GM10248 (cell line): ENCODE results near the gene SPTAN1.

Experiments used
- CTCF ChIA-PET: fragments of 300-600 bp; sonication (Branson Sonifier 250); formaldehyde crosslinking; extraction: SDS; loops from one replicate; lab custom pipeline; 2021; ENCODE audit warnings: antibody characterized with exemption; lab: Yijun Ruan, JAX
- POLR2A ChIA-PET: fragments of 350-650 bp; sonication (Branson Sonifier 250); formaldehyde crosslinking; extraction: SDS; loops from one replicate; lab custom pipeline; 2020; ENCODE audit warnings: antibody characterized with exemption; lab: Yijun Ruan, JAX
- DNase-seq: peaks from one replicate; pipeline ENCODE4 v3.0.0; 2012; ENCODE audit errors: extremely low spot score
- TF ChIP-seq, protein P1 (sequence below): IDR thresholded peaks from 2 replicates; pipeline ENCODE4 v1.5.1; 2012; ENCODE audit warnings: mild to moderate bottlenecking, low read depth; ENCODE audit errors: extremely low read depth, missing control alignments, control extremely low read depth

SPTAN1 gene

DNA sequence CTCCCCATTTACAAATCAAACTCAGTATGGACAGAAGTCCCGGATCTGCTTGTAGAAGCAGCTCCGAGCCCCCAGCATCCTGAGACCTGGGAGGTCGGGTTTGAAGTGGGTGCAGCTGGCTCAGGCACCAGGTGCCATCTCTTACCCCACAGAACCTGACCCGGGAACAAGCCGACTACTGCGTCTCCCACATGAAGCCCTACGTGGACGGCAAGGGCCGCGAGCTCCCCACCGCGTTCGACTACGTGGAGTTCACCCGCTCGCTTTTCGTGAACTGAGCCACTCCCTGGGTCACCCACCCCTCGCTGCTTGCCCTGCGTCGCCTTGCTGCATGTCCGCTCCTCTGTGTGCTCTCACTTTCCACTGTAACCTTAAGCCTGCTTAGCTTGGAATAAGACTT is 80.7 kb downstream of the SPTAN1 start:
- TF ChIP-seq, protein P1, sequence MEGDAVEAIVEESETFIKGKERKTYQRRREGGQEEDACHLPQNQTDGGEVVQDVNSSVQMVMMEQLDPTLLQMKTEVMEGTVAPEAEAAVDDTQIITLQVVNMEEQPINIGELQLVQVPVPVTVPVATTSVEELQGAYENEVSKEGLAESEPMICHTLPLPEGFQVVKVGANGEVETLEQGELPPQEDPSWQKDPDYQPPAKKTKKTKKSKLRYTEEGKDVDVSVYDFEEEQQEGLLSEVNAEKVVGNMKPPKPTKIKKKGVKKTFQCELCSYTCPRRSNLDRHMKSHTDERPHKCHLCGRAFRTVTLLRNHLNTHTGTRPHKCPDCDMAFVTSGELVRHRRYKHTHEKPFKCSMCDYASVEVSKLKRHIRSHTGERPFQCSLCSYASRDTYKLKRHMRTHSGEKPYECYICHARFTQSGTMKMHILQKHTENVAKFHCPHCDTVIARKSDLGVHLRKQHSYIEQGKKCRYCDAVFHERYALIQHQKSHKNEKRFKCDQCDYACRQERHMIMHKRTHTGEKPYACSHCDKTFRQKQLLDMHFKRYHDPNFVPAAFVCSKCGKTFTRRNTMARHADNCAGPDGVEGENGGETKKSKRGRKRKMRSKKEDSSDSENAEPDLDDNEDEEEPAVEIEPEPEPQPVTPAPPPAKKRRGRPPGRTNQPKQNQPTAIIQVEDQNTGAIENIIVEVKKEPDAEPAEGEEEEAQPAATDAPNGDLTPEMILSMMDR = no peak
- no peak for DNase-seq
- ChIA-PET POLR2A (no interaction called here), CTCF (interaction anchor here (0.7 to 1.2 kb wide), 3 partner anchors 21 to 50 kb away, joined by 3 to 5 read pairs (median 3); no protein-coding TSS in a partner anchor)

DNA sequence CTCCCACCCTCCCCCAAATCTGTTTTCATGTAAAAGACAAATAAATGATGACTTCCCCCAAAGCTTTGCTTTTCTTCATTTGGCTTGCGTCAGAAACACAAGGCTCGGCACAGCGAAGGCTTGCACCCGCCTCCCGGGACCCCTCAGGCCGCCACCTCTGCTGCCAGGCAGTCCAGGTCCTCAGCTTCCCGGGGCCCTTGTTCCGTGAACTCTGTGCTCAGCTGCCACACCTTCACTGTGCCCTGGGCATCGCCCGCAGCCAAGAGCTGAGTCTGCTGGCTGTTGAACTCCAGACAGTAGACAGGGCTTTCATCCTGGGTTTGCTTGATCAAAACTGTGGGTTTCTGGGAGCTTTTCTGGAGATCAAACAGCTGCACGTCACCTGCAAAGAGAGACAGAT is 81.2 kb downstream of the SPTAN1 start:
- TF ChIP-seq, protein P1 = no peak
- ChIA-PET POLR2A (interaction anchor here (0.8 kb wide), 1 partner anchor 68 kb away, joined by 3 read pairs; no protein-coding TSS in a partner anchor), CTCF (interaction anchor here (0.7 to 1.2 kb wide), 3 partner anchors 21 to 49 kb away, joined by 3 to 5 read pairs (median 3); no protein-coding TSS in a partner anchor)
- no peak for DNase-seq

DNA sequence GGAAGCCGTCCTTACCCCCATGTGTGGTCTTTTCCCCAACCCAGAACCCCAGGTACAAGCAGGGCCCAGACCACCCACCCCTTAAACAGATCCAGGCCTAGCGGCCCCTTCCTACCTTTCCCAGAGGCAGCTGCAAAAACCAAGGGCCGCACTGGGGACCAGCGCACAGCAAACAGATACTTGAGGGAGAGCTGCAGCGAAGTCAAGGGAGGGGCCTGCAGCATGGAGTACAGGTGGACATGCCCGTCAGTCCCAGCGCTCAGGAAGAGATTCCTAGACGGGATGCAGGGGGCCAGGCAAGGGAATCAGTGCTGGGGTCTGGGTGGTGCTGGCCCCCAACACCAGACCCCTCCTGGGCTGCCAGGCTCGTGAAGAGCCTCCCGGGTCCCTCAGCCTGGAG is 81.7 kb downstream of the SPTAN1 start:
- CTCF ChIA-PET = interaction anchor here (0.7 to 1.8 kb wide), 3 partner anchors 22 to 68 kb away, joined by 3 to 5 read pairs (median 4); partner anchors contain the start of gene PKN3

DNA sequence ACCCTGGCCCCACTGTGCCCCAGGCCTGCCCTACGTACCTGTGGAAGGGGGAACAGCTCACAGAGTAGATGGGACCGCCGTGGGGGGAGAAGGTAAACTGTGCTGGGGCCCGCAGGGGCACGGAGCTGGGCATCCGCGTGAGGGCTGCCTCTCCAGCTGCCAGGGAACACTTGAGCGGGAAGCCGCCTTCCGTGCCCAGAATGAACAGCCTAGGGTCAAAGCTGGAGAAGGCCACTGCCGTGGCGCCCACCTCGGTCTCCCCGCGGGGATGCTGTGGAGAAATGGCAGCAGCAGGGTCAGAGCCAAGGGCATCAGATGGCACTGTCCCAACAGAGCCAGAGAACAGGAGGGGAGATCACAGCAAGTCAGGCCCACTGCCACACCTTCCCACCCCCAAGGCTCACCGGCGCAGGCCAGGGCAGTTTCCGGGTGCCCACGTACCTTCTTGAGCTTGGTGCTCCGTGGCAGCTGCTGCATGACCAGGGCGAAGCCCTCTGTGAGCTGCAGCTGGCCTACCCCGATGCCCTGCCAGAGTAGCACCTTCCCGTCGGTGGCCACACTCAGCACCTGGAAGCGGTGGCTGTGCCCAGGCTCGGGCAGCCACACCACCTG is 82.4 kb downstream of the SPTAN1 start:
- TF ChIP-seq, protein P1 = no peak
- ChIA-PET POLR2A (no interaction called here), CTCF (interaction anchor here (1.1 to 1.8 kb wide), 2 partner anchors 12 to 67 kb away, joined by 3 to 4 read pairs; partner anchors contain the start of gene PKN3)
- DNase-seq = no peak

More for the DNA sequence above, 81.7 kb downstream of the SPTAN1 start:
- peak; percentile 18 for DNase-seq
- POLR2A ChIA-PET = interaction anchor here (0.8 kb wide), 1 partner anchor 69 kb away, joined by 3 read pairs; no protein-coding TSS in a partner anchor
- TF ChIP-seq, protein P1 = no peak

DNA sequence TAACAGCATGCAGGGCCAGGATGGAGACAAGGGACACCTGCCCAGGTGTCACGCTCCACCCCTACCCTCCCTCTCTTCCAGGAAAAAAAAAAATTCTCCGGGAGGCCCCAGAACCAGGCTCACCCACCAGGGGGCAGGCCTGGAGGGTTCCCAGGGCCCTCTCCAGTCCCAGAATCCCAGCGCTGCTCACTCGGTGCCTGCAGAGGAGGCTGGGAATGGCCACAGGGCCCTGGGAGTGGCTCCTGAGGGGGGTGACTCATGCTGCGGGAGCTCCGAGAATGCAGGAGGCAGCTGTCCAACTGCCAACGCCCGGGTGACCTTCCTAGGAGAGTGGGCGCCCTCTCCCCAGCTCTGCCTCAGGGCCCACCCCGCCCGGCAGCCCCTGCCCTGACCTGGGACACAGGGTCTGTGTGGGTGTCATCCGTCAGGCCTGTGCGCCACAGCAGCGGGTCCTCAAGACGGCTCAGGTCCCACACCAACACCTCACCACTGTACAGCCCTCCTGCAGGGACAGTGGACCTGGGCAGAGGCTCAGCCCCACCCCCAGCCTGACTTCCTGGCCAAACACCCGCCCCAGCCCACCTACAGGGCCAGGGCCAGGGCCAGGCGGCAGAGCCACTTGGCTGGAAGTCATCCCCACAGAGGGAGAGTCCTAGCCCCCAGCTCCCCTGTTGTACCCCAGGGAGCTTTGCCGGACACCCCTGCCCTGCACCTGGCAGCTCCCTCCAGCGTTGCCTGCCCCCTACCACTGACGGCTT is 83.1 kb downstream of the SPTAN1 start:
- no peak for DNase-seq
- TF ChIP-seq, protein P1 = no peak
- ChIA-PET POLR2A (no interaction called here), CTCF (interaction anchor here (1.1 to 1.8 kb wide), 2 partner anchors 11 to 67 kb away, joined by 3 to 4 read pairs; partner anchors contain the start of gene PKN3)

DNA sequence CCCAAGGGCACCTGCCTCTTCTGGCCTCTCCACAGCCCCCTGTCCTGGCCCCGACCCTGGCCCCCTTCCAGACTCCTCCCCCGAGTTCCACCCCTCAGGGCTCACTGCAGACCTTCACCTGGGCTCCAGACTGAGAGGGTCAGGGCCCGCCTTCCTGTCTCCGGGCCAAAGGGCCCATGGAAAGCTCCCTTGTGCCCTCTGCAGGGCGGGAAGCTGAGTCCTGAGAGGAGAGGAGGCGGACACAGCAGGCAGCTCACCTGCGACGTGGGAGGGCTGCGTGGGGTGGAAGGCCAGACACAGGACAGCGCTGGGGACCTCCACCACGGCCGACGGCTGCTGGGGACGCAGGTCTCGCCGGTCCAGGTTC is 83.6 kb downstream of the SPTAN1 start:
- DNase-seq = no peak
- TF ChIP-seq, protein P1 = no peak
- POLR2A ChIA-PET = no interaction called here
- CTCF ChIA-PET = interaction anchor here (1.1 to 1.8 kb wide), 2 partner anchors 10 to 66 kb away, joined by 3 to 4 read pairs; partner anchors contain the start of gene PKN3
